ENCODE measurements around the gene NT5E. TPM values are rescaled to one million over a fixed set of nuclear protein-coding genes. Genes with fewer than 3 reads are reported as not detected.
"Not testable (repeated sequence)": the region's sequence is repeated elsewhere in the genome, so short reads cannot be mapped to it uniquely, and the experiment has no call there.

NT5E gene
- total and polyA plus RNA-seq, 5 donors from 2014 or later, result 0.62 to 13.7 (median 11.0) TPM

- Histone ChIP-seq H3K36me3 (ENCODE audit: control insufficient read depth, insufficient read depth, low read length) (peaks cover 3% of the 10 kb centered on the region), H3K4me1 (ENCODE audit: control insufficient read depth, insufficient read depth, low read length, poor library complexity, severe bottlenecking) (no peaks in the 10 kb centered on the region), H3K9me3 (ENCODE audit: control insufficient read depth in 2 of 2, low read length in 2 of 2) (no peaks in the 10 kb centered on the region), H3K4me3 (ENCODE audit: low read depth, low read length) (no peak overlapping the region), H3K27ac (ENCODE audit: insufficient read depth, low read length, poor library complexity, severe bottlenecking) (no peak overlapping the region), H3K27me3 (ENCODE audit: control insufficient read depth, insufficient read depth, low read length) (no peaks in the 10 kb centered on the region)
- Mint-ChIP-seq H3K9me3 (peaks cover 0 to 13% (median 5%) of the 10 kb centered on the region in 7 donors), H3K4me1 (peaks cover 0 to 6% (median 0%) of the 10 kb centered on the region in 4 donors), H3K27me3 (no peaks in the 10 kb centered on the region), H3K4me3 (no peak overlapping the region), H3K27ac (no peak overlapping the region), H3K36me3 (peaks cover 10% of the 10 kb centered on the region)
- DNase-seq, result no peak
- no peak for ATAC-seq (ENCODE audit: low read depth in 2 of 2)
These were observed 47.0 kb downstream of the NT5E start for GRCh38 chr6:85496856-85497255.

GRCh38 chr6:85498596-85499258 lies 48.8 kb downstream of the NT5E start:
- no peaks in the 10 kb centered on the region for H3K27me3 Mint-ChIP-seq
- peaks cover 24% of the 10 kb centered on the region for H3K36me3 Mint-ChIP-seq
- Histone ChIP-seq H3K27me3 (ENCODE audit: control insufficient read depth, insufficient read depth, low read length) (no peaks in the 10 kb centered on the region), H3K36me3 (ENCODE audit: control insufficient read depth, insufficient read depth, low read length) (peaks cover 12% of the 10 kb centered on the region), H3K9me3 (ENCODE audit: control insufficient read depth in 2 of 2, low read length in 2 of 2) (no peaks in the 10 kb centered on the region), H3K27ac (ENCODE audit: insufficient read depth, low read length, poor library complexity, severe bottlenecking) (no peak overlapping the region), H3K4me1 (ENCODE audit: control insufficient read depth, insufficient read depth, low read length, poor library complexity, severe bottlenecking) (no peaks in the 10 kb centered on the region), H3K4me3 (ENCODE audit: low read depth, low read length) (no peak overlapping the region)
- H3K4me1 Mint-ChIP-seq, result peaks cover 0 to 11% (median 3%) of the 10 kb centered on the region in 4 donors
- ATAC-seq (ENCODE audit: low read depth in 2 of 2) (no peak), DNase-seq (no peak)
- H3K9me3 Mint-ChIP-seq, result peaks cover 0 to 13% (median 5%) of the 10 kb centered on the region in 7 donors
- H3K27ac Mint-ChIP-seq, result peak overlapping the region in 1 of 3 donors; percentile 52
- H3K4me3 Mint-ChIP-seq, result no peak overlapping the region

- peak overlapping the region in 1 of 3 donors; percentile 85 for H3K27ac Mint-ChIP-seq
- peaks cover 33% of the 10 kb centered on the region for H3K36me3 ChIP-seq (ENCODE audit: control insufficient read depth, insufficient read depth, low read length)
- H3K36me3 Mint-ChIP-seq, result peaks cover 54% of the 10 kb centered on the region
These were observed 56.7 kb downstream of the NT5E start for GRCh38 chr6:85506441-85507093.

GRCh38 chr6:85516168-85516567 lies 66.3 kb downstream of the NT5E start:
- Mint-ChIP-seq H3K36me3 (peaks cover 51% of the 10 kb centered on the region), H3K27me3 (no peaks in the 10 kb centered on the region), H3K4me3 (no peak overlapping the region), H3K27ac (no peak overlapping the region), H3K9me3 (no peaks in the 10 kb centered on the region), H3K4me1 (peaks cover 0 to 7% (median under 1%) of the 10 kb centered on the region in 4 donors)
- Histone ChIP-seq H3K27me3 (ENCODE audit: control insufficient read depth, insufficient read depth, low read length) (no peaks in the 10 kb centered on the region), H3K36me3 (ENCODE audit: control insufficient read depth, insufficient read depth, low read length) (peaks cover 66% of the 10 kb centered on the region), H3K27ac (ENCODE audit: insufficient read depth, low read length, poor library complexity, severe bottlenecking) (no peak overlapping the region), H3K9me3 (ENCODE audit: control insufficient read depth in 2 of 2, low read length in 2 of 2) (no peaks in the 10 kb centered on the region), H3K4me1 (ENCODE audit: control insufficient read depth, insufficient read depth, low read length, poor library complexity, severe bottlenecking) (no peaks in the 10 kb centered on the region), H3K4me3 (ENCODE audit: low read depth, low read length) (no peak overlapping the region)
- no peak for DNase-seq
- ATAC-seq (ENCODE audit: low read depth in 2 of 2), result no peak

More at GRCh38 chr6:85506441-85507093, 56.7 kb downstream of the NT5E start:
- peak in 1 of 3 donors; percentile 17 for DNase-seq
- H3K27me3 Mint-ChIP-seq, result no peaks in the 10 kb centered on the region
- no peaks in the 10 kb centered on the region for H3K9me3 Mint-ChIP-seq
- Histone ChIP-seq H3K27me3 (ENCODE audit: control insufficient read depth, insufficient read depth, low read length) (no peaks in the 10 kb centered on the region), H3K4me3 (ENCODE audit: low read depth, low read length) (no peak overlapping the region), H3K9me3 (ENCODE audit: control insufficient read depth in 2 of 2, low read length in 2 of 2) (no peaks in the 10 kb centered on the region), H3K27ac (ENCODE audit: insufficient read depth, low read length, poor library complexity, severe bottlenecking) (no peak overlapping the region), H3K4me1 (ENCODE audit: control insufficient read depth, insufficient read depth, low read length, poor library complexity, severe bottlenecking) (no peaks in the 10 kb centered on the region)
- peaks cover 0 to 16% (median 6%) of the 10 kb centered on the region in 4 donors for H3K4me1 Mint-ChIP-seq
- no peak for ATAC-seq (ENCODE audit: low read depth in 2 of 2)
- no peak overlapping the region for H3K4me3 Mint-ChIP-seq

GRCh38 chr6:85524281-85524680 lies 74.4 kb downstream of the NT5E start:
- not testable (repeated sequence) for H3K4me1 Mint-ChIP-seq; DNase-seq; H3K4me1 ChIP-seq (ENCODE audit: control insufficient read depth, insufficient read depth, low read length, poor library complexity, severe bottlenecking); H3K9me3 ChIP-seq (ENCODE audit: control insufficient read depth in 2 of 2, low read length in 2 of 2); H3K4me3 ChIP-seq (ENCODE audit: low read depth, low read length); H3K9me3 Mint-ChIP-seq; ATAC-seq (ENCODE audit: low read depth in 2 of 2); H3K27ac ChIP-seq (ENCODE audit: insufficient read depth, low read length, poor library complexity, severe bottlenecking); H3K4me3 Mint-ChIP-seq; H3K27me3 Mint-ChIP-seq; H3K27me3 ChIP-seq (ENCODE audit: control insufficient read depth, insufficient read depth, low read length)
- peaks cover 70% of the 10 kb centered on the region for H3K36me3 ChIP-seq (ENCODE audit: control insufficient read depth, insufficient read depth, low read length)
- Mint-ChIP-seq H3K27ac (peak overlapping the region in 1 of 3 donors; percentile 11), H3K36me3 (peaks cover 51% of the 10 kb centered on the region)

GRCh38 chr6:85537055-85537494 lies 87.2 kb downstream of the NT5E start:
- H3K36me3 ChIP-seq (ENCODE audit: control insufficient read depth, insufficient read depth, low read length), result peaks cover 37% of the 10 kb centered on the region
- Mint-ChIP-seq H3K27ac (no peak overlapping the region), H3K36me3 (peaks cover 27% of the 10 kb centered on the region), H3K9me3 (no peaks in the 10 kb centered on the region), H3K4me1 (peaks cover 2 to 12% (median 4%) of the 10 kb centered on the region in 4 donors), H3K4me3 (no peak overlapping the region), H3K27me3 (no peaks in the 10 kb centered on the region)
- ATAC-seq (ENCODE audit: low read depth in 2 of 2) (no peak), DNase-seq (peak in 2 of 3 donors; percentile 11 to 20)
- H3K27me3 ChIP-seq (ENCODE audit: control insufficient read depth, insufficient read depth, low read length), result no peaks in the 10 kb centered on the region
- H3K4me1 ChIP-seq (ENCODE audit: control insufficient read depth, insufficient read depth, low read length, poor library complexity, severe bottlenecking), result no peaks in the 10 kb centered on the region
- no peak overlapping the region for H3K27ac ChIP-seq (ENCODE audit: insufficient read depth, low read length, poor library complexity, severe bottlenecking)
- H3K4me3 ChIP-seq (ENCODE audit: low read depth, low read length), result no peak overlapping the region
- H3K9me3 ChIP-seq (ENCODE audit: control insufficient read depth in 2 of 2, low read length in 2 of 2), result no peaks in the 10 kb centered on the region

- no peak for ATAC-seq (ENCODE audit: low read depth in 2 of 2)
- DNase-seq, result no peak
- Mint-ChIP-seq H3K27me3 (no peaks in the 10 kb centered on the region), H3K36me3 (peaks cover 37% of the 10 kb centered on the region), H3K27ac (peak overlapping the region in 1 of 3 donors; percentile 69), H3K4me1 (peaks cover 0 to 12% (median 2%) of the 10 kb centered on the region in 4 donors), H3K4me3 (no peak overlapping the region), H3K9me3 (peaks cover 0 to 3% (median 0%) of the 10 kb centered on the region in 7 donors)
- no peak overlapping the region for H3K4me3 ChIP-seq (ENCODE audit: low read depth, low read length)
- H3K9me3 ChIP-seq (ENCODE audit: control insufficient read depth in 2 of 2, low read length in 2 of 2), result no peaks in the 10 kb centered on the region
- H3K4me1 ChIP-seq (ENCODE audit: control insufficient read depth, insufficient read depth, low read length, poor library complexity, severe bottlenecking), result no peaks in the 10 kb centered on the region
- no peaks in the 10 kb centered on the region for H3K27me3 ChIP-seq (ENCODE audit: control insufficient read depth, insufficient read depth, low read length)
- H3K36me3 ChIP-seq (ENCODE audit: control insufficient read depth, insufficient read depth, low read length), result peaks cover 69% of the 10 kb centered on the region
- no peak overlapping the region for H3K27ac ChIP-seq (ENCODE audit: insufficient read depth, low read length, poor library complexity, severe bottlenecking)
These were observed 94.9 kb downstream of the NT5E start for GRCh38 chr6:85544776-85545175.

All from CD4-positive, CD25-positive, alpha-beta regulatory T cell (primary cell).